NCI-H774 (cell line): Measurements from ENCODE around the gene KNDC1.

Source experiments
- DNase-seq: peaks from one replicate; lab custom pipeline; 2025; lab: John Stamatoyannopoulos, UW

The KNDC1 gene

GRCh38 chr10:133243593-133243992, 83.6 kb downstream of the KNDC1 start:
- no peak for DNase-seq

- no peak for DNase-seq
These were observed 85.6 kb downstream of the KNDC1 start for GRCh38 chr10:133245439-133246235.

GRCh38 chr10:133246236-133246626, 86.2 kb downstream of the KNDC1 start:
- no peak for DNase-seq

GRCh38 chr10:133247681-133248333, 87.8 kb downstream of the KNDC1 start:
- no peak for DNase-seq

GRCh38 chr10:133248334-133248715, 88.3 kb downstream of the KNDC1 start:
- no peak for DNase-seq

GRCh38 chr10:133249094-133249780, 89.2 kb downstream of the KNDC1 start:
- no peak for DNase-seq

GRCh38 chr10:133249975-133250754, 90.1 kb downstream of the KNDC1 start:
- no peak for DNase-seq

GRCh38 chr10:133251388-133252222, 91.6 kb downstream of the KNDC1 start:
- DNase-seq: no peak

- DNase-seq: no peak
These were observed 92.2 kb downstream of the KNDC1 start for GRCh38 chr10:133252223-133252552.

- no peak for DNase-seq
These were observed 93.4 kb downstream of the KNDC1 start for GRCh38 chr10:133253361-133253955.

GRCh38 chr10:133254421-133255120, 94.6 kb downstream of the KNDC1 start:
- no peak for DNase-seq

GRCh38 chr10:133255323-133255722, 95.3 kb downstream of the KNDC1 start:
- no peak for DNase-seq

- no peak for DNase-seq
These were observed 97.6 kb downstream of the KNDC1 start for GRCh38 chr10:133257489-133258065.

GRCh38 chr10:133258066-133258817, 98.2 kb downstream of the KNDC1 start:
- no peak for DNase-seq

GRCh38 chr10:133258818-133259601, 99.0 kb downstream of the KNDC1 start:
- DNase-seq: no peak

GRCh38 chr10:133259602-133259989, 99.6 kb downstream of the KNDC1 start:
- DNase-seq: no peak

- DNase-seq: no peak
These were observed 101.1 kb downstream of the KNDC1 start for GRCh38 chr10:133260895-133261725.
